ENCODE data around the gene MYO10. TPM values are rescaled to one million over a fixed set of nuclear protein-coding genes. Genes with fewer than 3 reads are reported as not detected.
A peak's percentile ranks its signal among the peaks of the same experiment; 100 is the strongest.
"Not testable (repeated sequence)": the region's sequence is repeated elsewhere in the genome, so short reads cannot be mapped to it uniquely, and the experiment has no call there.

The MYO10 gene
- total and polyA plus RNA-seq, 3 donors from 2014 or later, result 37.8 to 102 (median 99.8) TPM

DNA sequence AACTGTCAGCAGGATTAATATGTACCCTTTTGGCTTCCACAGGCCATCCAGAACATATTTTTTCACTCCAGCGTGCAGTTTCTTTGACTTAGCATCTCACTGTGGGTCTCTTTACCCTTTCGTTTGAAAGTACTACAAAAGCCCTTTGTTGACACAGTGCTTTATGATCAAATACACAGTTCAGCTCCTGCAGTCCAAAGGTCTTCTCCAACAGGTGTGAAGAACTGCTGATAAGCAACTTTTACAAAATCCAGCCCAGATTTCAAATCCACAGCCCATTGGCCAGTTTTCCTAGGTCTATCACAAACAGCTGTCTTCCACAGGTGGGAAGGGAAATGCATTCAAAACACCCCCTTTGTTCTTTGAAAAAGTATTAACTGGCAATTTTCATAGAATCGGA is 54.8 kb downstream of the MYO10 start:
- intact Hi-C loops (cut with DNase I; ENCODE audit: low total_unique reads), result no loop called here
- Histone ChIP-seq H3K9me3 (no peaks in the 10 kb centered on the region), H3K27me3 (no peaks in the 10 kb centered on the region), H3K36me3 (ENCODE audit: low read depth, missing control alignments) (no peaks in the 10 kb centered on the region), H3K27ac (no peak overlapping the region), H3K4me1 (peaks cover 28% of the 10 kb centered on the region), H3K4me3 (no peak overlapping the region)
- 62 to 78% methylated on average over 3 of the region's 3 CpGs for WGBS, 2 donors
- no peak for DNase-seq
- TF ChIP-seq, protein P1, sequence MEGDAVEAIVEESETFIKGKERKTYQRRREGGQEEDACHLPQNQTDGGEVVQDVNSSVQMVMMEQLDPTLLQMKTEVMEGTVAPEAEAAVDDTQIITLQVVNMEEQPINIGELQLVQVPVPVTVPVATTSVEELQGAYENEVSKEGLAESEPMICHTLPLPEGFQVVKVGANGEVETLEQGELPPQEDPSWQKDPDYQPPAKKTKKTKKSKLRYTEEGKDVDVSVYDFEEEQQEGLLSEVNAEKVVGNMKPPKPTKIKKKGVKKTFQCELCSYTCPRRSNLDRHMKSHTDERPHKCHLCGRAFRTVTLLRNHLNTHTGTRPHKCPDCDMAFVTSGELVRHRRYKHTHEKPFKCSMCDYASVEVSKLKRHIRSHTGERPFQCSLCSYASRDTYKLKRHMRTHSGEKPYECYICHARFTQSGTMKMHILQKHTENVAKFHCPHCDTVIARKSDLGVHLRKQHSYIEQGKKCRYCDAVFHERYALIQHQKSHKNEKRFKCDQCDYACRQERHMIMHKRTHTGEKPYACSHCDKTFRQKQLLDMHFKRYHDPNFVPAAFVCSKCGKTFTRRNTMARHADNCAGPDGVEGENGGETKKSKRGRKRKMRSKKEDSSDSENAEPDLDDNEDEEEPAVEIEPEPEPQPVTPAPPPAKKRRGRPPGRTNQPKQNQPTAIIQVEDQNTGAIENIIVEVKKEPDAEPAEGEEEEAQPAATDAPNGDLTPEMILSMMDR (IDR thresholded peaks at IDR 0.05), result no peak
- TF ChIP-seq POLR2A (IDR thresholded peaks at IDR 0.05), result no peak

DNA sequence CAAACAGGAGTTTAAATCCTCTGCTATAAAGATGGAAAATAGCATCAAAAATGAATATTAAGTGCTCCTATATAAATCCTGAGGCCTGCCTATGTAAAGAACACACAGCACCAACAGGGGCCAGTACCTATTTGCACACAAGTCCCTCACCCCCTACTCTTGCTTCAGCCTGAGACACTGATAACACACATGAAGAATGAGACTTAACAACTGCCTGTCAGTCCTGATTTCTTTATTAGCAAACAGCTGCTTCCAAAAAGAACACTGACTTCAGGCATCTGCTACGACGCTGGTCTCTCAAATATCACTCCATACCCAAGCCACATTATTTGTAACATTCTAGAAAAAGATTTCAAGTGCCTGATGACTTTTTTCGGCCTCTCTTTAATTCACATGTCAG is 55.5 kb downstream of the MYO10 start:
- H3K4me1 ChIP-seq, result peaks cover 23% of the 10 kb centered on the region
- no peak for DNase-seq
- 46 to 60% methylated on average over 3 of the region's 3 CpGs for WGBS, 2 donors
- H3K27ac ChIP-seq, result peak overlapping the region in 1 of 2 donors; percentile 34
- no peaks in the 10 kb centered on the region for H3K36me3 ChIP-seq (ENCODE audit: low read depth, missing control alignments)
- intact Hi-C loops (cut with DNase I; ENCODE audit: low total_unique reads), result no loop called here
- no peaks in the 10 kb centered on the region for H3K27me3 ChIP-seq
- TF ChIP-seq, protein P1 (IDR thresholded peaks at IDR 0.05), result no peak
- no peak for TF ChIP-seq POLR2A (IDR thresholded peaks at IDR 0.05)
- H3K9me3 ChIP-seq, result no peaks in the 10 kb centered on the region
- H3K4me3 ChIP-seq, result no peak overlapping the region

DNA sequence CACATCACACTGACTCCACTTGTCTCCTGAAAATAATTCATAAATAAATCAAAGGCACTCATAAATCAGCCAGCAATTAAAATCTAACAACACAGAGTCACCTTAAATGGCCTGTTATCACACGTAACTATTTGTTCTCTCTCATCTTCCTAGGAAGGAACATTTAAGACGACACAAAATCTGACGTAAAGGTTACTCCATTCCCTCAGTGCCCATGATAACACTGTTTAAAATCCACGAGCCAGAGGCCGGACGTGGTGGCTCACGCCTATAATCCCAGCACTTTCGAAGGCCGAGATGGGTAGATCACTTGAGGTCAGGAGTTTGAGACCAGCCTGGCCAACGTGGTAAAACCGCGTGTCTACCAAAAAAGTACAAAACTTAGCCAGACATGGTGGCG is 56.4 kb downstream of the MYO10 start:
- Histone ChIP-seq H3K36me3 (ENCODE audit: low read depth, missing control alignments) (no peaks in the 10 kb centered on the region), H3K4me1 (peaks cover 18% of the 10 kb centered on the region), H3K9me3 (no peaks in the 10 kb centered on the region), H3K4me3 (no peak overlapping the region), H3K27me3 (no peaks in the 10 kb centered on the region), H3K27ac (no peak overlapping the region)
- TF ChIP-seq POLR2A (IDR thresholded peaks at IDR 0.05), result no peak
- TF ChIP-seq, protein P1 (IDR thresholded peaks at IDR 0.05), result no peak
- intact Hi-C loops (cut with DNase I; ENCODE audit: low total_unique reads), result no loop called here
- no peak for DNase-seq
- 82 to 88% methylated on average over 13 of the region's 13 CpGs for WGBS, 2 donors

DNA sequence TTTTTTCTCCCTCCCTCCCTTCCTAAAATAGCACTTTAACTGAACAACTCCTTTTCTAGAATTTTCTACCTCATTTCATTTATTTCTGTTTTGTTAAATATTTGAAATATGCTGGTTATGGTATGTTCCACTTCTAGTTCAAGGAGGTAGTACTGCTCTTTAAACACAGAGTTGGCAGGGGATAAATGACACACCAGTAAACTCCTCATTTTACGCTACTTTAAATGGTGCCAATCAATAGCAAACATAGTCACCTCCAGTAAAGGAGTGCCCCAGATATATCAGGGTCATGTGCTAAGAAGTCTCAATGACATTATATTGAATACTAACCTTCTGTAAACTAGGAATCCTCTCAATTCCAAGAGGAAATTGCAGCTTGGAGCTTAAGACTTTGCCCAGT is 56.9 kb downstream of the MYO10 start:
- Histone ChIP-seq H3K27me3 (no peaks in the 10 kb centered on the region), H3K4me3 (no peak overlapping the region), H3K4me1 (peaks cover 14% of the 10 kb centered on the region), H3K9me3 (no peaks in the 10 kb centered on the region), H3K27ac (no peak overlapping the region), H3K36me3 (ENCODE audit: low read depth, missing control alignments) (no peaks in the 10 kb centered on the region)
- WGBS, 2 donors, result 78 to 89% methylated on average over 1 of the region's 1 CpG
- TF ChIP-seq, protein P1 (IDR thresholded peaks at IDR 0.05), result no peak
- no peak for TF ChIP-seq POLR2A (IDR thresholded peaks at IDR 0.05)
- DNase-seq, result no peak
- intact Hi-C loops (cut with DNase I; ENCODE audit: low total_unique reads), result no loop called here

DNA sequence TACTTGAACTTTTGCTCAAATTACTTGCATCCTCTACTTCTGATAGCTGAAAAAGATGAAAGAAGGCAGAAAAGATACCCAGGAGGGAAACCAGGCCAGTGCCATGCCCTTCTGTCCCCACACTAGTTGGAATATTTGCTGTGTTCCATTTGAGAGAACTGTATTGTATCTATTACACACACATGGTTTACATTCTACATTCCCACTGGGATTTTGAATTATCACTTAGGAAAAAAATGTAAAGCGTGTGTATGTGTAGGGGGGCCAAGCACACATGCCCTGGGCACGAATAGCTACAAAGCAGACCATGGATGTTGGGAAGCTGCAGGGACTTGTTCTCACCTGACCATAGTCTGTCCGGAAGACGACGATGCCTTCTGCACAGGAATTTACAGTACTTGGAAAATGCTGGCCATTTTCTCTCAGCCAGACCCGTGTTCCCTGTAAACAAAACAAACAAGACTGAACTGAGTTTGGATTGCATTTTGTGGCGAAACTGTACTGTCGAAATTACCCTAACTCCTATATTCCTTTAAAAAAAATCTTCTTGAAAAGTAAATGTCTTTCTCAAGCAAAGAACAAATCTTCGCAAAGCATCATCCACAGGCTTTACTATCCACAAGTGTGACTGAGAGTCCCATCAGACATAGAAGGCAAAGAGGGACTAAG is 58.7 kb downstream of the MYO10 start:
- WGBS, 2 donors, result 71 to 73% methylated on average over 9 of the region's 9 CpGs
- Histone ChIP-seq H3K36me3 (ENCODE audit: low read depth, missing control alignments) (no peaks in the 10 kb centered on the region), H3K4me1 (peaks cover 5% of the 10 kb centered on the region), H3K27me3 (no peaks in the 10 kb centered on the region), H3K27ac (no peak overlapping the region), H3K4me3 (no peak overlapping the region), H3K9me3 (no peaks in the 10 kb centered on the region)
- no peak for DNase-seq
- intact Hi-C loops (cut with DNase I; ENCODE audit: low total_unique reads), result no loop called here
- TF ChIP-seq POLR2A (IDR thresholded peaks at IDR 0.05), result no peak
- TF ChIP-seq, protein P1 (IDR thresholded peaks at IDR 0.05), result no peak

DNA sequence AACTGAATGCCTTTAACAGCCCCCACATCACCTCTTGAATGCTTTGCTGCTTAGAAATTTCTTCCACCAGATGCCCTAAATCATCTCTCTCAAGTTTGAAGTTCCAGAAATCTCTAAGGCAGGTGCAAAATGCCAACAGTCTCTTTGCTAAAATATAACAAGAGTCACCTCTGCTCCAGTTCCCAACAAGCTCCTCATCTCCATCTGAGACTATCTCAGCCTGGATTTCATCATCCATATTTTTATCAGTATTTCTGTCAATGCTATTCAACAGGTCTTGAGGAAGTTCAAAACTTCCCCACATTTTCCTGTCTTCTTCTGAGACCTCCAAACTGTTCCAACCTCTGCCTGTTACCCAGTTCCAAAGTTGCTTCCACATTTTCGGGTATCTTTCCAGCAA is 61.7 kb downstream of the MYO10 start:
- H3K27ac ChIP-seq; intact Hi-C loops (cut with DNase I; ENCODE audit: low total_unique reads); H3K4me1 ChIP-seq; H3K4me3 ChIP-seq; H3K36me3 ChIP-seq (ENCODE audit: low read depth, missing control alignments); DNase-seq; H3K9me3 ChIP-seq; H3K27me3 ChIP-seq: not testable (repeated sequence)
- 94 to 100% methylated on average over 1 of the region's 1 CpG for WGBS, 2 donors
